CD14-positive monocyte (primary cell): ENCODE measurements around the gene PEX11A. TPM values are rescaled to one million over a fixed set of nuclear protein-coding genes. Genes with fewer than 3 reads are reported as not detected.

Experiments
- DNase-seq, 3 donors: peaks; one replicate each; pipeline ENCODE4 v3.0.0-alpha.2; 2011 to 2022
- H2AFZ ChIP-seq: 2 replicates; pipeline ENCODE4 v1.6.0; 2012; ENCODE audit warnings: mild to moderate bottlenecking, low read depth, low read length, inconsistent platforms; ENCODE audit not compliant: insufficient read depth, poor library complexity, severe bottlenecking
- H3K27ac ChIP-seq, 2 donors: 1 replicate in 1 of 2; 2 replicates in 1 of 2; pipeline ENCODE4 v1.5.1; 2012 to 2013; ENCODE audit warnings: low read length in 2 of 2, control low read depth in 1 of 2, inconsistent platforms in 1 of 2, low read depth in 1 of 2, mild to moderate bottlenecking in 1 of 2
- H3K27me3 ChIP-seq, 2 donors: one replicate each; pipeline versions ENCODE4 v1.6.0 to v1.6.1; 2011 to 2013; ENCODE audit warnings: low read length in 2 of 2; ENCODE audit not compliant: control insufficient read depth in 2 of 2, insufficient read depth in 2 of 2
- H3K36me3 ChIP-seq, 2 donors: replicated peaks in 1 of 2; 1 replicate in 1 of 2; 2 replicates in 1 of 2; pipeline versions ENCODE4 v1.5.1 to v1.6.1; 2012 to 2013; ENCODE audit warnings: low read length in 2 of 2, control low read depth in 1 of 2, inconsistent platforms in 1 of 2, mild to moderate bottlenecking in 1 of 2; ENCODE audit not compliant: insufficient read depth in 2 of 2, control insufficient read depth in 1 of 2
- H3K4me1 ChIP-seq, 2 donors: 1 replicate in 1 of 2; 2 replicates in 1 of 2; pipeline versions ENCODE4 v1.5.1 to v1.6.1; 2012 to 2013; ENCODE audit warnings: low read length in 2 of 2, control low read depth in 1 of 2, inconsistent platforms in 1 of 2, mild to moderate bottlenecking in 1 of 2, moderate library complexity in 1 of 2; ENCODE audit not compliant: insufficient read depth in 2 of 2, control insufficient read depth in 1 of 2
- H3K4me2 ChIP-seq: replicated peaks from 2 replicates; pipeline ENCODE3; 2012; ENCODE audit warnings: low read length, moderate library complexity, mild to moderate bottlenecking; ENCODE audit not compliant: poor library complexity, severe bottlenecking; ENCODE audit errors: extremely low read depth
- H3K4me3 ChIP-seq, 3 experiments: fragments of 200-600 bp in 1 of 3; sonication (generic) in 1 of 3; replicated peaks in 1 of 3; 1 replicate in 2 of 3; 2 replicates in 1 of 3; pipeline ENCODE4 v1.5.1; 2011 to 2013; ENCODE audit warnings: low read length in 3 of 3, mild to moderate bottlenecking in 3 of 3, control low read depth in 2 of 3, low read depth in 2 of 3, inconsistent platforms in 1 of 3, moderate library complexity in 1 of 3
- H3K79me2 ChIP-seq: 2 replicates; pipeline ENCODE4 v1.6.0; 2012; ENCODE audit warnings: mild to moderate bottlenecking, control low read depth, inconsistent platforms, low read length, moderate library complexity; ENCODE audit not compliant: insufficient read depth
- H3K9ac ChIP-seq: 2 replicates; pipeline ENCODE4 v1.6.0; 2017; ENCODE audit warnings: low read length, mild to moderate bottlenecking; ENCODE audit not compliant: insufficient read depth, poor library complexity, severe bottlenecking
- H3K9me3 ChIP-seq, 2 donors: replicated peaks in 1 of 2; 1 replicate in 1 of 2; 2 replicates in 1 of 2; pipeline versions ENCODE4 v1.5.1 to v1.6.1; 2012 to 2013; ENCODE audit warnings: low read length in 2 of 2, control low read depth in 1 of 2; ENCODE audit not compliant: control insufficient read depth in 1 of 2, insufficient read depth in 1 of 2
- H4K20me1 ChIP-seq: 2 replicates; pipeline ENCODE4 v1.6.0; 2012; ENCODE audit warnings: mild to moderate bottlenecking, low read length, control low read depth, moderate library complexity; ENCODE audit not compliant: insufficient read depth
- H3K27ac Mint-ChIP-seq, 7 donors: one replicate each; pipeline ENCODE4 v1.8.0; 2020; ENCODE audit warnings: mild to moderate bottlenecking in 7 of 7, mixed read lengths in 7 of 7, moderate library complexity in 6 of 7, inconsistent platforms in 2 of 7
- H3K27me3 Mint-ChIP-seq, 3 donors: one replicate each; pipeline ENCODE4 v1.8.0; 2021 to 2022; ENCODE audit warnings: low read depth in 3 of 3, mild to moderate bottlenecking in 3 of 3, mixed read lengths in 3 of 3, moderate library complexity in 3 of 3, inconsistent platforms in 1 of 3
- H3K36me3 Mint-ChIP-seq, 2 donors: one replicate each; pipeline ENCODE4 v1.8.0; 2020; ENCODE audit warnings: mixed read lengths in 2 of 2, inconsistent platforms in 1 of 2, mild to moderate bottlenecking in 1 of 2
- H3K4me1 Mint-ChIP-seq: one replicate; pipeline ENCODE4 v1.8.0; 2020; ENCODE audit warnings: mild to moderate bottlenecking, mixed read lengths
- H3K4me3 Mint-ChIP-seq, 2 donors: one replicate each; pipeline ENCODE4 v1.8.0; 2020; ENCODE audit warnings: mild to moderate bottlenecking in 2 of 2, mixed read lengths in 2 of 2, moderate library complexity in 1 of 2
- H3K9me3 Mint-ChIP-seq, 7 donors: one replicate each; pipeline ENCODE4 v1.8.0; 2020 to 2022; ENCODE audit warnings: mixed read lengths in 7 of 7, mild to moderate bottlenecking in 6 of 7, moderate library complexity in 6 of 7, inconsistent platforms in 2 of 7
- CTCF ChIP-seq: fragments of 200-600 bp; IDR thresholded peaks from one replicate; pipeline ENCODE4 v1.8.0; 2022; ENCODE audit warnings: antibody characterized with exemption, mild to moderate bottlenecking
- WGBS: methylation state at CpG from one replicate; pipeline ENCODE4 v1.1.5; 2013; ENCODE audit warnings: missing lambda C conversion rate; ENCODE audit not compliant: insufficient coverage; 5-methylcytosine and 5-hydroxymethylcytosine counted together
- intact Hi-C, 2 donors: fragments of 100-400 bp; cut with micrococcal nuclease; formaldehyde crosslinking; loops; one replicate each; pipeline versions ENCODE4 v1.15.0 to v1.15.1; 2023
- polyA plus RNA-seq, 3 donors: library from polyadenylated mRNA; depleted of rRNA in 1 of 3; unstranded in 2 of 3; stranded (reverse) in 1 of 3; fragments of 300-500 nt in 2 of 3; fragments of >200 nt in 1 of 3; fragmentation: Illumina TruSeq in 2 of 3; gene quantifications; 1 replicate in 2 of 3; 2 replicates in 1 of 3; pipeline ENCODE4 v1.2.3, GENCODE V29; 2012 to 2021
- small RNA-seq: library from RNA; depleted of rRNA; stranded (forward); fragments of <200 nt; gene quantifications from one replicate; pipeline ENCODE3, GENCODE V24; 2012; ENCODE audit warnings: low read depth; ENCODE audit not compliant: insufficient read length

PEX11A gene
- polyA plus RNA-seq, 3 donors = 0.72 to 0.84 (median 0.75) TPM

- intact Hi-C loops = no loop called here
- Mint-ChIP-seq H3K9me3 (peaks cover 36 to 54% (median 49%) of the 10 kb centered on the region in 7 donors), H3K36me3 (peaks cover 30 to 41% of the 10 kb centered on the region in 2 donors), H3K4me3 (no peak overlapping the region), H3K27me3 (peaks cover 1 to 3% (median 1%) of the 10 kb centered on the region in 3 donors), H3K4me1 (no peaks in the 10 kb centered on the region), H3K27ac (no peak overlapping the region)
- no peak for DNase-seq
- Histone ChIP-seq H3K9me3 (peaks cover 9 to 56% of the 10 kb centered on the region in 2 donors), H3K27ac (no peak overlapping the region), H3K79me2 (no peaks in the 10 kb centered on the region), H2AFZ (no peak overlapping the region), H3K4me2 (no peak overlapping the region), H3K36me3 (peaks cover 31 to 37% of the 10 kb centered on the region in 2 donors), H3K4me3 (no peak overlapping the region), H3K9ac (no peak overlapping the region), H3K4me1 (no peaks in the 10 kb centered on the region), H3K27me3 (no peaks in the 10 kb centered on the region), H4K20me1 (no peaks in the 10 kb centered on the region)
- 97% methylated on average over 14 of the region's 18 CpGs for WGBS
- no peak for TF ChIP-seq CTCF
Measured at GRCh38 chr15:89632563-89633430, 57.8 kb downstream of the PEX11A start.

- no peaks in the 10 kb centered on the region for H3K4me1 ChIP-seq
- no peak for DNase-seq
- H3K9me3 Mint-ChIP-seq = peaks cover 39 to 59% (median 49%) of the 10 kb centered on the region in 7 donors
- no peak overlapping the region for H3K4me3 ChIP-seq
- no peaks in the 10 kb centered on the region for H3K79me2 ChIP-seq
- no peak overlapping the region for H3K4me2 ChIP-seq
- no peaks in the 10 kb centered on the region for H3K4me1 Mint-ChIP-seq
- WGBS = 87% methylated on average over 9 of the region's 10 CpGs
- H3K9ac ChIP-seq = no peak overlapping the region
- H3K27ac Mint-ChIP-seq = no peak overlapping the region
- H4K20me1 ChIP-seq = no peaks in the 10 kb centered on the region
- peaks cover 9 to 56% of the 10 kb centered on the region in 2 donors for H3K9me3 ChIP-seq
- peaks cover 39 to 50% of the 10 kb centered on the region in 2 donors for H3K36me3 Mint-ChIP-seq
- H3K36me3 ChIP-seq = peaks cover 40 to 46% of the 10 kb centered on the region in 2 donors
- no peak overlapping the region for H2AFZ ChIP-seq
- peaks cover 1 to 3% (median 1%) of the 10 kb centered on the region in 3 donors for H3K27me3 Mint-ChIP-seq
- no peak overlapping the region for H3K27ac ChIP-seq
- H3K4me3 Mint-ChIP-seq = no peak overlapping the region
- no peaks in the 10 kb centered on the region for H3K27me3 ChIP-seq
- intact Hi-C loops = no loop called here
- TF ChIP-seq CTCF = no peak
Measured at GRCh38 chr15:89631902-89632264, 58.7 kb downstream of the PEX11A start.

Small RNAs within 50 kb of the gene (small RNA-seq; reads per million reads assigned to genes)
- gene RNU6-132P = not detected

Other genes with a start within 250 kb of the PEX11A start
- gene RHCG, start 194.2 kb downstream of the PEX11A start, polyA plus RNA-seq = not detected
- not detected for gene TICRR, start 115.3 kb downstream of the PEX11A start, polyA plus RNA-seq
- not detected for gene KIF7, start 35.3 kb downstream of the PEX11A start, polyA plus RNA-seq
- under 1 TPM in 1 of 3 donors, not detected in 2; 0.12 TPM for gene PLIN1, start 11.4 kb downstream of the PEX11A start, polyA plus RNA-seq
- not detected for gene WDR93, start 57 bp upstream of the PEX11A start, polyA plus RNA-seq
- gene MESP1, start 60.5 kb upstream of the PEX11A start, polyA plus RNA-seq = 1 to 10 TPM in 1 of 3 donors, under 1 TPM in 2; 0.04 to 1.2 (median 0.06) TPM
- gene MESP2, start 85.6 kb upstream of the PEX11A start, polyA plus RNA-seq = under 1 TPM in 1 of 3 donors, not detected in 2; 0.67 TPM
- 100 to 1,000 TPM in 2 of 3 donors, 10 to 100 TPM in 1; 58.4 to 364 (median 108) TPM for gene ANPEP, start 124.1 kb upstream of the PEX11A start, polyA plus RNA-seq
- 10 to 100 TPM; 30.8 to 41.2 (median 32.4) TPM for gene AP3S2, start 203.2 kb upstream of the PEX11A start, polyA plus RNA-seq
- gene ARPIN, start 222.2 kb upstream of the PEX11A start, polyA plus RNA-seq = 10 to 100 TPM in 2 of 3 donors, 1 to 10 TPM in 1; 9.7 to 19.3 (median 14.0) TPM